ENCODE results near the gene NDRG2.
"Not testable (repeated sequence)": the region's sequence is repeated elsewhere in the genome, so short reads cannot be mapped to it uniquely, and the experiment has no call there.

NDRG2 gene

GRCh38 chr14:21003788-21004346, 21.0 kb downstream of the NDRG2 start:
- no peak for DNase-seq

- no peak for DNase-seq
Observed at GRCh38 chr14:21001218-21001617, 23.6 kb downstream of the NDRG2 start.

- DNase-seq, result no peak
Observed at GRCh38 chr14:20999591-20999990, 25.3 kb downstream of the NDRG2 start.

DNA sequence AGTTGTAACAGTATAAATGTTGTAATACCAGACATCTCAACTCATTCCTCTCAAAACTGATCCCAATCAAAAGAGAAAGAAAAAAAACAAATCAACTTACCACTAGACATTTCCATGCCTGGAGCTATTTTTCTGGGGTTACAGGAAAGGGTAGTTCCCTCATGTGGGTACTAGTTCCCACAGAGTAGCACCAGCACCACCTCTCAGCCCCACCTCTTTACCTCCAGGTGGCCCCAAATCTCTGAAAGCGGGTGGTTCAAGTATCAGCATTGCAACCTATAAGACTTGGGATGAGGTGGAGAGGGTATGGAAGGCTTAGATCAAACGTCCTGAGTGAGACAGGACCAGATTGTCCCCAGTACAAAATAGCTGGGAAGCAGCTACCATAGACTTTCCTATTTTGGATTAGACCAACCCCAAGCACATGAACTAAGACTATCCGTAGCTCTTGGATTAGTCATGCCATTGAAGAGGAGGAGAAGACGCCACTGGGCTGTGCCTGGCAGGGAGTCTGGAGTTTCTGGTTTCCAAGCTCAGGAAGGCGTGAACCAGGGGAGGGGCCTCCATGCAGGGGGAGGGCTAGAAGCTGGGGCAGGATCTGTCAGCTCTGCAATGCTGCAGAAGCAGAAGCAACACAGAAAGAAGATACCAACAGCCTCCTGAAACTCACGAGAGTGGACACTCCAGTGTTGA, 26.0 kb downstream of the NDRG2 start, which contains the start of gene SLC39A2:
TSS of gene SLC39A2 (plus strand) at position 620 of the 693 bp plus-strand sequence. CDS start 154 bp downstream, outside the sequence.
- no peak for DNase-seq

DNA sequence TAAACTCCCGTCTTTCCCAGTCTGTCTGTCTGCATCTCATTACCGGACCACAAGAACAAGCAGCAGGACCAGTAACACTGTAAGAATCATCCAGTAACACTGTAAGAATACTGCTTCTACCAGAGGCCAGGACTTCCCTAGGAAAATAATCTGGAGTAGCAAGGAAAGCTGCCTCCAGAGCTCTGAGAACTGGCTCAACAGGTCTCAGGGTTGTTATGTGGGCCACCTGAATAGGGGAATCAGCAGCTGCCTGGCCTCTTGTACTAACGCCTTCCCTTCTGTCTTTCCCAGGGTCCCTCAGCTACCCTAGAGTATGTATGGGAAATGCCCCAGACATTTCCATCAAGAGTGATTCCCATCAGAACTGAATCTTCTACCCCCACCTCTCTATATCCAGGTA, 26.7 kb downstream of the NDRG2 start:
- DNase-seq, result no peak

DNA sequence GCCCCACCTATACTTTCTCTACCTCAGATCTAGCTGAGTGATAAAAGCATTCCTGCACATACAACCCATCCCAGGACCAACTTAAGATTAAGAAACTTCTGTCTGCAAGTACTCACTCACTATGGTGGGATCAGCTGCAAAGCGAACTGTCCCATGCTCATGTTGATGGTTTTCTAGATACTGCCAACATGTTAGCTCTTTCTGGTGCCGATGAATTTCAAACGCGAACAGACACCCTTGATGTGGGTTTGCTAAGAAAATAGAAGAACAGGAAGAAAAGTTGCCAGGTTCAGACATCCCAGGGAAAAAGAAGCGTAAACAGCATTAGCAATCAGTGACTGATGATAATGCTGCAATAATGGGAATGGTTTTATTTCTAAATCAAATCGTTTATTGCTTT, 27.3 kb downstream of the NDRG2 start:
- DNase-seq, result no peak

GRCh38 chr14:20997115-20997514, 27.7 kb downstream of the NDRG2 start:
- no peak for DNase-seq

DNA sequence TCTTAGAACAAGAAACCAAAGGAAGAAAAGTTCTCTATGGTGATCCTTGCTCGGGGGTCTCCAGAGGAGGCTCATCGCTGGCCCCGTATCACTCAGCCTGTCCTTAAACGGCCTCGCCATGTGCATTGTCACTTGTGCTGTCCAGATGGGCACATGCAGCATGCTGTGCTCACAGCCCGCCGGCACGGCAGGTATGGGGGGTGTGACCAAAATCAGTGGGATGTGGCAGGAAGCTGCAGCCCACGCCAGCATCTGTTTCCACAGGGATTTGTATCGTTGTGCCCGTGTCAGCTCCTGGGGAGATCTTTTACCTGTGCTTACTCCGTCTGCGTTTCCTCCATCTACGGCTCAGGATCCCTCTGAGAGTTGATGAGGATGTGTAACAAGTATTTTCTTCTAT, 28.3 kb downstream of the NDRG2 start:
- DNase-seq, result no peak

DNA sequence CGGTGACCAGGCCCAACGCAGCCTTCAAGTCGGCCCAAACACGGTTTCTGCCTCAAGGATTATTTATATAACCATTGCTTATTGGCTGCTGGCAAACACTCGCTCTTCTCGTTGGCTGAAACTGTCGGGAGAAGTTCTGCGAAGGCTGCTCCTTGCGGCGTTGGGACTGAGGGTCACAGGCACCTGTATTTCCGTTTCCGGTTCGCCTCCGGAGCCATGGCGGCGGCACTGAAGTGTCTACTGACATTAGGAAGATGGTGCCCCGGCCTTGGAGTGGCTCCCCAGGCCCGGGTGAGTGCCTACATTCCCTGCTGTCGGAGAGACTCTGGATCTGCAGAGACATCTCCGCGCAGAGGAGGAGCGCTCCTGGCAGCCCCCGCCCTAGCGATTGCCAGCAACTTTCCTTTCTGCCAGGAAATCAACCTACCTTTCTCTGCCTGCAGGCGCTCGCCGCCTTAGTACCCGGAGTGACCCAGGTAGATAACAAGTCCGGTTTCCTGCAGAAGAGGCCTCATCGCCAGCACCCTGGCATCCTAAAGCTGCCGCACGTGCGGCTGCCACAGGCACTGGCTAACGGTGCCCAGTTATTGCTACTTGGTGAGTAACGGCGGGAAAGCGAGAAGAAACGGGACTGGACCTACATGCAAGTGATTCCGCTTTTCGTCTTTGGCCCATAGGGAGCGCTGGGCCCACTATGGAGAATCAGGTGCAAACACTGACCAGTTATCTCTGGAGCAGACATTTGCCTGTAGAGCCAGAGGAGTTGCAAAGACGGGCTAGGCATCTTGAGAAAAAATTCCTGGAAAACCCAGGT, 34.9 kb downstream of the NDRG2 start, which contains the start of gene METTL17:
TSS of gene METTL17 (plus strand) at position 194 of the 814 bp plus-strand sequence. CDS start at position 217, 23 bp downstream.
- peak; percentile 85 for DNase-seq

DNA sequence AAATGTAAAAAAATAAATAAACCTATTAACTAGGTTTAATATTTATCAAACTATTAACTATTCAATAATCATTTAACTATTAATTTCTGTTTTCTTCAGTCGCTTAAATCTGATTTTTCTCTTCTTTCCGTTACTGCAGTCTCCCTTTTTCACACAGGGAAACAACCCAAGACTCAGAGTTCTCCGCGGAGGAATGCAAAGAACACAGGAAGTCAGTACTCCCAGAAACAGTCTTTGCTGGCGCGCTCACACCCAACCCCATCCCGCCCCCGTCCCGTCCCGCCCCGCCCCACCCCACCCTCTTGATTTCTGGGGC, 35.4 kb downstream of the NDRG2 start:
- DNase-seq, result no peak

- no peak for DNase-seq
Observed at GRCh38 chr14:20988717-20989470, 36.0 kb downstream of the NDRG2 start.

DNA sequence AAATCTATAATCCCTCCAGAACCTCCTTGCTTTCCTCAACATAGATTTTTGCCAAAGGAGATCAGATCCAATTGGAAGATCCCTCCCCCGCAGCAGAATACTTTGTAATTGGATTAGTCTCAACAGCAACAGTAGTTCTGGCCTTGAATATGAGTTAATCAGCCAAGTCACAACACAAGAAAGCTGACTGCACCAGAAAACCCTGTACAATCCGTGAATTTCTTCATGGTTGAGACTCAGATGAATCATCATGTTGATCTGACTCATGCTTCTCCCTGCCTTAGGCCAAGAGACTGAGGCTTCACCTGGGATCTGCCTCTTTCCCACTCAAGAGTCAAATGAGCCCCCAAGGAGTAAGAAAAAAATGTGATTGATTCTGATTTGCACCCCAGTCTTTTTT, 38.0 kb downstream of the NDRG2 start:
- no peak for DNase-seq

DNA sequence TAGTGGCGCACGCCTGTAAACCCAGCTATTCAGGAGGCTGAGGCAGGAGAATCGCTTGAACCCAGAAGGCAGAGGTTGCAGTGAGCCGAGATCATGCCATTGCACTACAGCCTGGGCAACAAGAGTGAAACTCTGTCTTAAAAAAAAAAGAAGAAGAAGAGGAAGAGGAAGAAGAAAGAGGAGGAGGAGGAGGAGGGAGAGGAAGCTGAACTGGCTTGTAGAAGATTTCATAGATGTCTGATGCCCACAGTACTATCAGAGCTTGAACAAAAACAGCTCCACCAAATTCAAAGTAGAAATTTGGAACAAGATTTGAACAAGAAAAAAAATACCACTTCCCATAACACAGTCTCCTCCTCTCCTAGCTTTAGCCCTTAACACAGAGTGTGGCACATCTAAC, 39.2 kb downstream of the NDRG2 start:
- not testable (repeated sequence) for DNase-seq

DNA sequence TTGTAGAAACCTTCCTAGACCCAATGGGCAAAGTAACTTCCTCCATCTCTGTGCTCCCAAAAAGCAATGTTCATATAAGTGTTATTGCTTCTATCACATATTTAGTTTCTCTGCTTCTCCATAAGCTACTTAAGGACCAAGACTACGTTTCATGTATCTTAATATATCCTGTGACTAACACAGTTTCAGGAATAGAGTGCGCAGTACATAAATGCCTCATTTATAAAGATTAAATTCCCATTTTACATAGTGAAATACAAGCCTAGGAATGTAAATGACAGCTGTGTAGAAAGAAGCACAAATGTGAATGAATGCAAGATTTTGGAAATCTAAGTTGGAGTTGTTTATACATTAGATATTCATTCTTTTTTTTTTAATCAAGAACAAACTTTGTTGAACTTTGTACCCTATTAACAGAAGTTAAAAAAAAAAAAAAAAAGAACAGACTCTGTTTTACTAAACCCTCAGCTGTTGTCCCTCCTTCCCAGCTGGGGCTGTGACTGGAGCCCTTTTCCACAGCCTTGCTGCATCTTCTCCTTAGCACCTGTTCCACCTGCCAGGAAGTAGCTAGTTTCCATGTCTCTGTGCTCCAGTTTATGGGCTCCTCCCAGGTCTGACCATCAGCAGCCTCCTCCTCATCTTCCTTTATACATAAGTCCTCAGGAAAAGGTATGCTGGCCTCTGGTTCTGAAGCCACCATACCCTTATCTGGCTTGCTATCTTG, 42.1 kb downstream of the NDRG2 start:
- DNase-seq, result no peak

- DNase-seq, result no peak
Observed at GRCh38 chr14:20980906-20981305, 44.0 kb downstream of the NDRG2 start.

- DNase-seq, result no peak
Observed at GRCh38 chr14:20978687-20979086, 46.2 kb downstream of the NDRG2 start.

GRCh38 chr14:20976291-20976690, 48.6 kb downstream of the NDRG2 start:
- no peak for DNase-seq

- no peak for DNase-seq
Observed at GRCh38 chr14:20973501-20973900, 51.4 kb downstream of the NDRG2 start.

DNA sequence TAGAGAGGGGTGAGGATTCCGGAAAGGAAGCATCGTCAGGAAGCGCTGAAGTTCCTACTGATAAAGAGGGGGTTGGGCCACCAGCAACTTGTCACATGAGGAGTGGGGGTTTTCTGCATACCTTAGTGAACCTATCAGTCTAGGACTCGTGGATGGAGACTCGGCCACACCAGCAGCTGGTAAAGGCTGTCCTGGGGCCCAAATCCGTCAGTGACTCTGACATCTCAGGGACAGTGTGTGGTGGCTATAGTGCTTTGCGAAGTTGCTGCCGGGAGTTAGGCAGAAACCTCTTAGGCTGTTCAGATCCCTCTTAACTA, 53.2 kb downstream of the NDRG2 start:
- DNase-seq, result no peak

GRCh38 chr14:20970983-20971704, 53.7 kb downstream of the NDRG2 start:
- DNase-seq, result peak; percentile 79

- DNase-seq, result no peak
Observed at GRCh38 chr14:20970647-20970982, 54.2 kb downstream of the NDRG2 start.

DNA sequence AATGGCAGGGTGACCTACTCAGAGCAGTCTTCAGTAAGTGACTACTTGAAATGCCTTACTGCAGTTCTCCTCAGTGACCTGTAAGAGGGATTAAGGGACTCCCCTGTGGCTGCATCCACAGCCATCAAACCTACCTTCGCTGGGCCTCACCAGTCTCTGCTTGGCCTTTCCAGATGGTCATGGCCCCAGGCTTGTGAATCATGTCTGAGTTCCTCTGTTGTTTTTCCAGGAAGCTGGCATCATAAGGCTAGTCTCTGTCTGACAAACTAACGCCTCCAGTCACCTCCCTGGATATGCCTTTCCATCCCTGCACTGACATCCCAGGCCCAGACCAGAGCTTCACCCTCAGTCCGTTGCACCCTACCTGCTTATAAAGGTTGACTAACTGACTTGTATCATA, 55.5 kb downstream of the NDRG2 start:
- DNase-seq, result no peak

Data from CD4-positive, alpha-beta T cell treated with Interleukin-6 for 4 hours (primary cell).